ENCODE data around the gene MAML3.

Gene MAML3

DNA sequence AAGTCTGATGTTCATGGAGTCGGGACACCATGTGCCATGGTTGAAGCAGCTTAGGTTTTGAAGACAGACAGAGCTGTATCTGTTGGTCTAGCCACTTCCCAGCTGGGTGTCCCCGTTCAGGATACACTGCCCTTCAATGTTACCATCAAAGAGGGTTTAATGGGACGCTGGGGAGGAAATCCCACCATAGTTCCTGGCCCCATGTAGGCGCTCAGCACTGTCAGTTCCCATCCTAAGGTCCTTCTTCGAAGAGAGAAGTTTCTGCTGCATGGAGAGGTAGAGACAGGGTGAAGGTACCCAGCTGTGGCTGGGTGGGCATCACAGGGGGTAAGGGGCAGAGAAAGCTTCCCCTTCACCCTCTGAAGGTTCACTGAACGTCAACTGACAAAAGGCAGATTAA, 484.6 kb downstream of the MAML3 start:
- H3K36me3 ChIP-seq (replicated peaks): no peaks in the 10 kb centered on the region
- DNase-seq (ENCODE audit: low spot score in 2 of 2): no peak
- H3K4me1 ChIP-seq: peaks cover 26% of the 10 kb centered on the region
- H3K9me3 ChIP-seq: no peaks in the 10 kb centered on the region
- H3K27me3 ChIP-seq (ENCODE audit: low read depth): no peaks in the 10 kb centered on the region
- in situ Hi-C loops (cut with MboI; ENCODE audit: low sequenced_read_pairs): no loop called here
- no peak overlapping the region for H3K4me3 ChIP-seq

DNA sequence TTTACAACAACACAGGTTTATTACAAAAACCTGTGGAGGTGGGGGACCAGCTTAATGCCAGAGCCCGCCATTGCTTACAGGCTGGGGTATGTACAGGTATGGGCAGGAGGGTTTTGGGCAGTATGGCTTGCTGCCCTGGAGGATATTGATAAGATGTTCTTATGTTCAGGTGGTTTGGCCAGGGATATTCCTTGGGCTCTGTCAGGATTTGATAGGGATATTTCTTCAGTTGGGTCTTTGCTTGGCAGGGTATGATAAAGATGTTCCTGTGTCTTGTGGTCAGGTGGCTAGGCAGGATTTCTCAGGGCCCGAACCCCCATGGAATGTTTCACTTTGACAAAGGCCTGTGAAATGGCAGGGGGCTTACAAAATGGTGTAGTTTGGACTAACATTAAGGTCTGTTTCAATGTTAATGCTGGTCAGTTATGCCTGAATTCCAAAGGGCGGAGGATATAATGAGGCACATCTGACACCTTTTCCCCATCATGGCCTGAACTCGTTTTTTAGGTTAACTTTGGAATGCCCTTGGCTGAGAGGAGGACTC, 485.3 kb downstream of the MAML3 start:
- in situ Hi-C loops (cut with MboI; ENCODE audit: low sequenced_read_pairs): no loop called here
- H3K4me1 ChIP-seq: peaks cover 26% of the 10 kb centered on the region

DNA sequence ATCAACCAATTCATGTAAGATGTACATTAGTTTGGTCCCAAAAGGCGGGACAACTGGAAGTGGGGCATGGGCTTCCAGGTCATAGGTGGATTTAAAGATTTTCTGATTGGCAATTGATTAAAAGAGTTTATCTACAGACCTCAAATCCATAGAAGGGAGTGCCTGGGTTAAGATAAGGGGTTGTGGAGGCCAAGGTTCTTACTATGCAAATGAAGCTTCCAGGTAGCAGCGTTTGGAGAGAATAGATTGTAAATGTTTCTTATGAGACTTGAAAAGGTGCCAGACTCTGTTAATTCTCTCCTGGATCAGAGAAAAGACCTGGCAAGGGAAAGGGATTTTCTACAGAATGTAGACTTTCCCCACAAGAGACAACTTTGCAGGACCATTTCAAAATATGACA, 485.9 kb downstream of the MAML3 start:
- Histone ChIP-seq H3K4me1 (peaks cover 26% of the 10 kb centered on the region), H3K27me3 (ENCODE audit: low read depth) (no peaks in the 10 kb centered on the region), H3K9me3 (no peaks in the 10 kb centered on the region), H3K36me3 (replicated peaks) (no peaks in the 10 kb centered on the region), H3K4me3 (no peak overlapping the region)
- no peak for DNase-seq (ENCODE audit: low spot score in 2 of 2)
- in situ Hi-C loops (cut with MboI; ENCODE audit: low sequenced_read_pairs): no loop called here

More for the DNA sequence above, 485.3 kb downstream of the MAML3 start:
- H3K9me3 ChIP-seq: no peaks in the 10 kb centered on the region
- H3K27me3 ChIP-seq (ENCODE audit: low read depth): no peaks in the 10 kb centered on the region
- DNase-seq (ENCODE audit: low spot score in 2 of 2): no peak
- no peaks in the 10 kb centered on the region for H3K36me3 ChIP-seq (replicated peaks)
- H3K4me3 ChIP-seq: no peak overlapping the region
